Right lobe of liver (tissue), 6 donors: Measurements from ENCODE around the gene CLIC6. TPM values are rescaled to one million over a fixed set of nuclear protein-coding genes. Genes with fewer than 3 reads are reported as not detected.

Experiments used
- ATAC-seq, 4 donors: fragments of 200-7000 bp; cut with Tn5 transposase; one replicate each; pipeline ENCODE4 v1.9.1; 2020; ENCODE audit warnings: mild to moderate bottlenecking in 4 of 4, moderate library complexity in 4 of 4
- DNase-seq, 3 donors: peaks; one replicate each; pipeline ENCODE4 v3.0.0-alpha.2; 2020
- H3K27ac ChIP-seq, 3 donors: fragments of 200-600 bp; one replicate each; pipeline ENCODE4 v1.8.0; 2022
- H3K27me3 ChIP-seq, 2 donors: fragments of 200-600 bp; one replicate each; pipeline ENCODE4 v1.8.0; 2022
- H3K36me3 ChIP-seq, 4 donors: fragments of 200-600 bp; sonication (generic) in 1 of 4; one replicate each; pipeline versions ENCODE4 v1.5.1 to v1.8.0; 2017 to 2022; ENCODE audit warnings: control low read depth in 1 of 4
- H3K4me1 ChIP-seq, 4 donors: fragments of 200-600 bp; sonication (generic) in 1 of 4; one replicate each; pipeline versions ENCODE4 v1.5.1 to v1.8.0; 2017 to 2022; ENCODE audit warnings: control low read depth in 1 of 4
- H3K4me3 ChIP-seq, 3 donors: fragments of 200-600 bp; one replicate each; pipeline ENCODE4 v1.8.0; 2022
- H3K9me3 ChIP-seq, 4 donors: fragments of 200-600 bp; sonication (generic) in 1 of 4; one replicate each; pipeline versions ENCODE4 v1.5.1 to v1.8.0; 2017 to 2022; ENCODE audit warnings: control low read depth in 1 of 4
- CTCF ChIP-seq, 4 donors: fragments of 200-600 bp in 3 of 4; fragments of 450-650 bp in 1 of 4; IDR thresholded peaks; one replicate each; pipeline versions ENCODE4 v1.5.1 to v1.8.0; 2016 to 2022; ENCODE audit warnings: antibody characterized with exemption in 4 of 4, mild to moderate bottlenecking in 2 of 4
- POLR2A ChIP-seq: fragments of 450-650 bp; IDR thresholded peaks from one replicate; pipeline ENCODE4 v1.6.1; 2017; ENCODE audit warnings: antibody characterized with exemption, mild to moderate bottlenecking
- WGBS: methylation state at CpG from one replicate; pipeline ENCODE4 v1.1.6; 2018; ENCODE audit warnings: low coverage, low lambda C conversion rate; ENCODE audit not compliant: insufficient coverage; ENCODE audit errors: missing lambda C conversion rate; 5-methylcytosine and 5-hydroxymethylcytosine counted together
- intact Hi-C, 2 donors: fragments of 100-400 bp; cut with DNase I; formaldehyde crosslinking; loops; one replicate each; pipeline versions ENCODE4 v1.11.2 to v1.14.1; 2022
- total RNA-seq, 6 experiments: library from RNA; depleted of rRNA in 2 of 6; stranded (reverse); fragments of >200 nt in 2 of 6; fragmentation: NEBNext Ultra II Directional in 3 of 6; extraction: Animal tissue kit (Norgen Biotek cat#: 25700) in 3 of 6; gene quantifications; one replicate each; pipeline versions ENCODE4 v1.1.0 to v1.2.4, GENCODE V29; 2016 to 2023
- donor health status: DM: no; HTN: yes; CAD: no.
- donor health status: DM: no; HTN: no; CAD: no.
- donor health status: DM: no; HTN: no; CAD: no.
- donor health status: DM: no; HTN: yes; CAD: no.
- donor health status: DM: no; HTN: yes; CAD: no.

The CLIC6 gene
- total RNA-seq, 6 experiments from 2014 or later, result 0.25 to 0.63 (median 0.43) TPM

- no peak overlapping the region for H3K27ac ChIP-seq
- DNase-seq (no peak), ATAC-seq (no peak)
- no peaks in the 10 kb centered on the region for H3K36me3 ChIP-seq
- H3K27me3 ChIP-seq, result no peaks in the 10 kb centered on the region
- no peaks in the 10 kb centered on the region for H3K9me3 ChIP-seq
- H3K4me3 ChIP-seq, result no peak overlapping the region
- intact Hi-C loops, result no loop called here
- WGBS, result 64% methylated on average over 1 of the region's 1 CpG
- no peak for TF ChIP-seq POLR2A
- no peak for TF ChIP-seq CTCF (IDR thresholded peaks at IDR 0.05)
- H3K4me1 ChIP-seq, result no peaks in the 10 kb centered on the region
Measured at GRCh38 chr21:34762786-34763185, 94.0 kb downstream of the CLIC6 start.

GRCh38 chr21:34764715-34765284, 96.0 kb downstream of the CLIC6 start:
- Histone ChIP-seq H3K9me3 (no peaks in the 10 kb centered on the region), H3K4me1 (no peaks in the 10 kb centered on the region), H3K36me3 (no peaks in the 10 kb centered on the region), H3K4me3 (no peak overlapping the region), H3K27me3 (no peaks in the 10 kb centered on the region), H3K27ac (no peak overlapping the region)
- intact Hi-C loops, result no loop called here
- no peak for TF ChIP-seq CTCF (IDR thresholded peaks at IDR 0.05)
- no peak for TF ChIP-seq POLR2A
- 62% methylated on average over 3 of the region's 3 CpGs for WGBS
- ATAC-seq (no peak), DNase-seq (no peak)

GRCh38 chr21:34765619-34766018, 96.8 kb downstream of the CLIC6 start:
- no peaks in the 10 kb centered on the region for H3K4me1 ChIP-seq
- no peak overlapping the region for H3K27ac ChIP-seq
- DNase-seq (no peak), ATAC-seq (no peak)
- no peaks in the 10 kb centered on the region for H3K9me3 ChIP-seq
- no peaks in the 10 kb centered on the region for H3K27me3 ChIP-seq
- 96% methylated on average over 4 of the region's 4 CpGs for WGBS
- intact Hi-C loops, result no loop called here
- H3K36me3 ChIP-seq, result no peaks in the 10 kb centered on the region
- no peak overlapping the region for H3K4me3 ChIP-seq
- TF ChIP-seq POLR2A (no peak), CTCF (IDR thresholded peaks at IDR 0.05) (no peak)

GRCh38 chr21:34766862-34767261, 98.1 kb downstream of the CLIC6 start:
- TF ChIP-seq POLR2A (no peak), CTCF (IDR thresholded peaks at IDR 0.05) (no peak)
- DNase-seq, result no peak
- H3K9me3 ChIP-seq, result no peaks in the 10 kb centered on the region
- H3K27ac ChIP-seq, result no peak overlapping the region
- no peak for ATAC-seq
- H3K36me3 ChIP-seq, result no peaks in the 10 kb centered on the region
- H3K4me1 ChIP-seq, result no peaks in the 10 kb centered on the region
- 73% methylated on average over 2 of the region's 3 CpGs for WGBS
- intact Hi-C loops, result no loop called here
- H3K27me3 ChIP-seq, result no peaks in the 10 kb centered on the region
- H3K4me3 ChIP-seq, result no peak overlapping the region

Other genes starting within 250 kb of the CLIC6 start
- gene SMIM34, start 245.0 kb upstream of the CLIC6 start, total RNA-seq, result not detected
- 1 to 10 TPM; 1.3 to 5.4 (median 2.3) TPM for gene KCNE1, start 156.8 kb upstream of the CLIC6 start, total RNA-seq
- gene RCAN1, start 53.9 kb upstream of the CLIC6 start, total RNA-seq, result 10 to 100 TPM; 34.3 to 71.0 (median 55.4) TPM